ENCODE data around the gene TMEM18. TPM values are rescaled to one million over a fixed set of nuclear protein-coding genes. Genes with fewer than 3 reads are reported as not detected.

Gene TMEM18
- total RNA-seq, 4 donors from 2014 or later, result 11.0 to 31.0 (median 14.5) TPM

- H3K36me3 ChIP-seq, result peaks cover 0 to 17% (median 6%) of the 10 kb centered on the region in 4 donors
- TF ChIP-seq POLR2AphosphoS5 (IDR thresholded peaks at IDR 0.05) (no peak), EP300 (IDR thresholded peaks at IDR 0.05; ENCODE audit: low read depth) (no peak), CTCF (IDR thresholded peaks at IDR 0.05) (no peak), POLR2A (IDR thresholded peaks at IDR 0.05) (no peak)
- intact Hi-C loops (cut with DNase I; ENCODE audit: low total_unique reads), result no loop called here
- DNase-seq, result no peak
- no peak overlapping the region for H3K4me3 ChIP-seq
- H3K4me1 ChIP-seq, result peaks cover 0 to 13% (median 5%) of the 10 kb centered on the region in 4 donors
- WGBS, 2 donors (ENCODE audit: low coverage in 1 of 2), result 93% methylated on average over 18 of the region's 18 CpGs; no CpG with 5 or more reads in 1 of the 2 donors
- in situ Hi-C loops (cut with MboI; ENCODE audit: low pct_ligation_motif_present in 1 of 4, low pct_unique_long_range_greater_than_20kb in 1 of 4, low sequenced_read_pairs in 3 of 4), result no loop called here
- H3K27me3 ChIP-seq, result no peaks in the 10 kb centered on the region
- H3K27ac ChIP-seq, result no peak overlapping the region
- H3K9me3 ChIP-seq, result no peaks in the 10 kb centered on the region
Observed at GRCh38 chr2:671787-672605, 5.2 kb downstream of the TMEM18 start.

- no peaks in the 10 kb centered on the region for H3K9me3 ChIP-seq
- TF ChIP-seq POLR2A (IDR thresholded peaks at IDR 0.05) (no peak), CTCF (IDR thresholded peaks at IDR 0.05) (no peak), POLR2AphosphoS5 (IDR thresholded peaks at IDR 0.05) (no peak)
- peaks cover 0 to 23% (median 7%) of the 10 kb centered on the region in 4 donors for H3K36me3 ChIP-seq
- H3K27me3 ChIP-seq, result no peaks in the 10 kb centered on the region
- no peak overlapping the region for H3K4me3 ChIP-seq
- no peak for DNase-seq
- WGBS, 2 donors (ENCODE audit: low coverage in 1 of 2), result 90% methylated on average over 7 of the region's 9 CpGs; no CpG with 5 or more reads in 1 of the 2 donors
- in situ Hi-C loops (cut with MboI; ENCODE audit: low pct_ligation_motif_present in 1 of 4, low pct_unique_long_range_greater_than_20kb in 1 of 4, low sequenced_read_pairs in 3 of 4), result no loop called here
- intact Hi-C loops (cut with DNase I; ENCODE audit: low total_unique reads), result no loop called here
- no peak overlapping the region for H3K27ac ChIP-seq
- H3K4me1 ChIP-seq, result peaks cover 0 to 10% (median 3%) of the 10 kb centered on the region in 4 donors
Observed at GRCh38 chr2:671072-671471, 6.1 kb downstream of the TMEM18 start.

- WGBS, 2 donors (ENCODE audit: low coverage in 1 of 2), result 93% methylated on average over 18 of the region's 18 CpGs; no CpG with 5 or more reads in 1 of the 2 donors
- Histone ChIP-seq H3K36me3 (peaks cover 0 to 26% (median 9%) of the 10 kb centered on the region in 4 donors), H3K4me1 (peaks cover 0 to 6% (median 0%) of the 10 kb centered on the region in 4 donors), H3K4me3 (no peak overlapping the region), H3K27ac (no peak overlapping the region), H3K27me3 (no peaks in the 10 kb centered on the region), H3K9me3 (no peaks in the 10 kb centered on the region)
- intact Hi-C loops (cut with DNase I; ENCODE audit: low total_unique reads), result no loop called here
- in situ Hi-C loops (cut with MboI; ENCODE audit: low pct_ligation_motif_present in 1 of 4, low pct_unique_long_range_greater_than_20kb in 1 of 4, low sequenced_read_pairs in 3 of 4), result no loop called here
- DNase-seq, result no peak
- no peak for TF ChIP-seq EP300 (IDR thresholded peaks at IDR 0.05; ENCODE audit: low read depth)
- no peak for TF ChIP-seq POLR2AphosphoS5 (IDR thresholded peaks at IDR 0.05)
- no peak for TF ChIP-seq POLR2A (IDR thresholded peaks at IDR 0.05)
- TF ChIP-seq CTCF (IDR thresholded peaks at IDR 0.05), result no peak
Observed at GRCh38 chr2:670637-671036, 6.6 kb downstream of the TMEM18 start.

GRCh38 chr2:669323-669722, 7.9 kb downstream of the TMEM18 start:
- no peak for DNase-seq
- Histone ChIP-seq H3K27ac (no peak overlapping the region), H3K36me3 (peaks cover 0 to 26% (median 11%) of the 10 kb centered on the region in 4 donors), H3K27me3 (no peaks in the 10 kb centered on the region), H3K4me3 (no peak overlapping the region), H3K4me1 (no peaks in the 10 kb centered on the region), H3K9me3 (no peaks in the 10 kb centered on the region)
- intact Hi-C loops (cut with DNase I; ENCODE audit: low total_unique reads) (no loop called here), in situ Hi-C loops (cut with MboI; ENCODE audit: low pct_ligation_motif_present in 1 of 4, low pct_unique_long_range_greater_than_20kb in 1 of 4, low sequenced_read_pairs in 3 of 4) (no loop called here)
- 84 to 100% methylated on average over 5 to 7 of the region's 7 CpGs for WGBS, 2 donors (ENCODE audit: low coverage in 1 of 2)
- TF ChIP-seq EP300 (IDR thresholded peaks at IDR 0.05; ENCODE audit: low read depth), result no peak

All from transverse colon (tissue), 4 donors.